GM13977 (cell line): ENCODE data around the gene DUSP3.

Experiments
- DNase-seq: peaks from one replicate; pipeline ENCODE4 v3.0.0; 2012; ENCODE audit warnings: low spot score
- CTCF ChIP-seq: IDR thresholded peaks from 2 replicates; pipeline ENCODE4 v1.5.1; 2012; ENCODE audit warnings: mild to moderate bottlenecking, control low read depth; ENCODE audit not compliant: insufficient read depth; ENCODE audit errors: extremely low read depth, missing control alignments
- in situ Hi-C: fragments of 300-500 bp; cut with MboI; formaldehyde crosslinking; loops from one replicate; pipeline ENCODE4 v1.12.0; 2022; ENCODE audit warnings: low sequenced_read_pairs, low pct_unique_long_range_greater_than_20kb, mixed read lengths, inconsistent platforms; ENCODE audit not compliant: unreplicated experiment

DUSP3 gene

DNA sequence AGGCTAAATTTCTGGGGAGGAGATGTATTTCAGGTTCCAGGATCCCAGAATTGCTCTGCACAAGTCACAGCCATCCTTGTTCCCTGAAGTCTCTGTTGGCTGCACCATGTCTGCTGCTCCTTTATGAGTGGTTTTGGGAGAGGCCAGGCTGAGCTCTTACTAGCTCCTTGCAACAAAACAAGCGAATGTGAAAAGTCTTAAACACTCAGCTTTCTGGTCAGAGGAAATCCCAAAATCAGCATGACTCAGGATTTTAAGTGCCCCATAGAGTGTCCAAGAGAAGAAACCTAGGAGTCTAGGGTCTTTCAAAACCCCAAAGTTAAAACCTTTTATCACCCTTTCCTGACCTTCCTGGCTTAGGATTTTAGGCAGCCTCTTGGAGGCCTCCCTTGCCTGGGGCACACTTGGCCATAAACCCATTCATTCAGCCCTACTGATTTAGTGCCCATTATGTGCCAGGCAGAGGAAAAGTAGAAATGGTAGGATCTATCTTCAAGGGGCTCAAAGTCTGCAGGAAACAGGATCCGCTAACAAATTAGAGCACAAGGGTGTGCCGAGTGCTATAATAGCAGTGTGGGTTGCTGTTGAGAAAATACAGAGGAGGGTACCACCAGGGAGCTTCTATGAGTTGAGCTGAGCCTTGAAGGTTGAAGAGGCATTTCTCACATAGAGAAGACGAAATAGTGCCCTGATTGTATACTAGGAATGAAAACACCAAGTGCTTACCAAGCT lies 57.1 kb downstream of the DUSP3 start:
- no peak for DNase-seq
- in situ Hi-C loops, result no loop called here
- no peak for TF ChIP-seq CTCF

- no peak for TF ChIP-seq CTCF
- DNase-seq, result peak; percentile 87
- in situ Hi-C loops, result no loop called here
These were observed 58.3 kb downstream of the DUSP3 start for GRCh38 chr17:43720311-43721060.

DNA sequence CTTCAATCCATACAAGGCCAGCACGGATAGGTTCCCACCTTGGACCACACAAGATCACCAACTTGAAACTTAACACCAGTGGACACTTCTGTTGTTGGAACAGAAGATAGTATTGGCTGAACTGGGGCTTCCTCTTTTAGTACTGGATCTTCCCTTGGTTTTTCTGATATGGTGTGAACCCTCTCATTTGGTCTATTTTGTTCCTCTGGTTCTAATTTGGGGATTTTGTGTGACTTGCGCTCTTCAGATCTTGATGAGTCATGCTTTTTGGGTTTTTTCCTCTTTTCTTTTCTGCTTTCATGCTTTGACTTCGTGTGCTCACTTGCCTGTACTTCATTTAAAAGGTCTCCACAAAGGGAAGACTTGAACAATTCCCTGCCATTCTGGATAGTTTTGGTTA lies 59.2 kb downstream of the DUSP3 start:
- no peak for TF ChIP-seq CTCF

DNA sequence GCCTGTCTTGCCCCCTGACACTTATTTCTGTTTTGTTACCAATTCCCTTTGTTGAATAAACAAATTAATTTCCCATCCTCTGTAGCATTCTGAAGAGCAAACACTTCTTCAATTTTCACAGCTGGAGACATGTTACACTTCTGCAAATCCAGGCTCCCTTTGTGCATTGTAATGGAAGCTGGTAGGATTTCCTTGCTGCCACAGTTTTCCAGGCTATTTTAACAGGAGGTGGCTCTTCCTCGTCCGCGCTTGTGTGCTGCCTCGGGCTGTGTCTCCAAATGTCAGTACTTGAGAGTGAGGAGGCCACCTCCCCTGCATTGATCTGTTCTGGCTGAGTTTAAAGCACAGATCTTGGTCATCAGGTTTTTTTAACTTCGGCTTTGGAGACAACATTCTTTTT lies 60.2 kb downstream of the DUSP3 start:
- TF ChIP-seq CTCF, result no peak
- in situ Hi-C loops, result no loop called here
- no peak for DNase-seq

More for the DNA sequence above, 59.2 kb downstream of the DUSP3 start:
- no peak for DNase-seq
- in situ Hi-C loops, result no loop called here

GRCh38 chr17:43717913-43718312 lies 60.9 kb downstream of the DUSP3 start:
- no peak for DNase-seq
- in situ Hi-C loops, result no loop called here
- TF ChIP-seq CTCF, result no peak
